GM18508 (cell line): ENCODE results near the gene SMIM32.

ENCODE experiments used
- ATAC-seq: cut with Tn5 transposase; IDR thresholded peaks from one replicate; pipeline ENCODE4 v1.9.1; 2021; ENCODE audit warnings: moderate number of reproducible peaks; ENCODE audit not compliant: insufficient read depth, unreplicated experiment

SMIM32 gene

GRCh38 chr5:136190904-136191303 is 2.1 kb downstream of the SMIM32 start:
- no peak for ATAC-seq

GRCh38 chr5:136190091-136190720 is 2.8 kb downstream of the SMIM32 start:
- no peak for ATAC-seq

- ATAC-seq: no peak
Observed at GRCh38 chr5:136188859-136189258, 4.1 kb downstream of the SMIM32 start.

- ATAC-seq: no peak
Observed at GRCh38 chr5:136186796-136187195, 6.2 kb downstream of the SMIM32 start.

GRCh38 chr5:136185974-136186665 is 6.8 kb downstream of the SMIM32 start:
- ATAC-seq: no peak

GRCh38 chr5:136182618-136183017 is 10.3 kb downstream of the SMIM32 start:
- ATAC-seq: no peak

GRCh38 chr5:136174021-136174659 is 18.8 kb downstream of the SMIM32 start:
- no peak for ATAC-seq

- no peak for ATAC-seq
Observed at GRCh38 chr5:136169218-136169617, 23.7 kb downstream of the SMIM32 start.

- peak; percentile 54 for ATAC-seq
Observed at GRCh38 chr5:136166909-136167308, 26.1 kb downstream of the SMIM32 start.

- no peak for ATAC-seq
Observed at GRCh38 chr5:136164226-136164625, 28.7 kb downstream of the SMIM32 start.

- ATAC-seq: no peak
Observed at GRCh38 chr5:136162008-136162407, 31.0 kb downstream of the SMIM32 start.

- no peak for ATAC-seq
Observed at GRCh38 chr5:136159457-136159856, 33.5 kb downstream of the SMIM32 start.

GRCh38 chr5:136157514-136157913 is 35.4 kb downstream of the SMIM32 start:
- no peak for ATAC-seq

- no peak for ATAC-seq
Observed at GRCh38 chr5:136155761-136156160, 37.2 kb downstream of the SMIM32 start.

GRCh38 chr5:136155078-136155477 is 37.9 kb downstream of the SMIM32 start:
- ATAC-seq: no peak

GRCh38 chr5:136153581-136154236 is 39.3 kb downstream of the SMIM32 start:
- no peak for ATAC-seq

- no peak for ATAC-seq
Observed at GRCh38 chr5:136149891-136150290, 43.1 kb downstream of the SMIM32 start.

GRCh38 chr5:136147632-136148031 is 45.3 kb downstream of the SMIM32 start:
- ATAC-seq: no peak

GRCh38 chr5:136146201-136146600 is 46.8 kb downstream of the SMIM32 start:
- ATAC-seq: no peak

- ATAC-seq: peak; percentile 45
Observed at GRCh38 chr5:136145030-136145429, 47.9 kb downstream of the SMIM32 start.

GRCh38 chr5:136143763-136144162 is 49.2 kb downstream of the SMIM32 start:
- no peak for ATAC-seq
